ENCODE data around the gene RBM22. TPM values are rescaled to one million over a fixed set of nuclear protein-coding genes. Genes with fewer than 3 reads are reported as not detected.

Gene RBM22
- total and polyA plus RNA-seq, 2 of the 8 experiments (the other 6 are each of a cell fraction or from before 2014, with no cell fraction given) = 20.8 to 33.9 TPM

DNA sequence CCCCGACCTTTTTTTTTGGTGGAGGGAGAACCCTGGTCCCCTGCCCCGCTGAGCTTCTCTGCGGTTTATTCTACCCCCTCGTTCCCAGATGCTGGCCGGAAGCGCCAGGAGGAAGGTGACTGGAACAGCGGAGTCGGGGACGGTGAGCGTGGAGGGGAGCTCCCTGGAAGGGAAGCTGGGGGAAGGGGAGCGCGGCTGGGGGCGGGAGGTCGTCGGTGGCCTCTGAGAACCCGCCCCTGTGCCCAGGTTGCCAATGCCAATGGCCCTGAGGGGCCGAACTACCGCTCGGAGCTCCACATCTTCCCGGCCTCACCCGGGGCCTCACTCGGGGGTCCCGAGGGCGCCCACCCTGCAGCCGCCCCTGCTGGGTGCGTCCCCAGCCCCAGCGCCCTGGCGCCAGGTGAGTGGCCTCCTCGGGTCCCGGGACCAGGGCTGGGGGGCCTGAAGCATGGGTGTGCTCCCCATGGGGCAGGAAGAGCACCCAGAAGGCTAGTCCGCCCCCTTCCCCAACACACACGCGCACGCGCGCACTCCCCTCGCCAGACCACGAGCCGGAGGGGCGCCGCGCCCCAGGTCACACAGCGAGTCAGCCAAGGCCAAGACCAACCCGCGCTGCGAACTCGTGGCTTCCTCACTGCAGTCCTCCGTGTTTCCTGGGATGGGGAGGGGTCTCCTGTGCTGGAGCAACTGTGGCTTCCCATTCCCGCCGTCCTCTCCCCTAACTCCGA, 29.2 kb downstream of the RBM22 start (continued):
- TF ChIP-seq TBP (IDR thresholded peaks at IDR 0.05; ENCODE audit: low read depth, low read length) (peak; percentile 34; the same call in 1 of the 2 replicates), GABPA (IDR thresholded peaks at IDR 0.05; ENCODE audit: borderline replicate concordance, insufficient read depth, low read length) (no peak), TAF1 (IDR thresholded peaks at IDR 0.05; ENCODE audit: low read depth, low read length) (peak; percentile 22; the same call in 1 of the 2 replicates), TEAD4 (IDR thresholded peaks at IDR 0.05; ENCODE audit: low read depth, low read length) (no peak), EP300 (IDR thresholded peaks at IDR 0.05; ENCODE audit: borderline replicate concordance in 1 of 2, low read depth in 2 of 2, low read length in 2 of 2) (peak in 1 of 2 experiments; percentile 74; a peak in 1 of 3 replicates), BCL11A (IDR thresholded peaks at IDR 0.05; ENCODE audit: low read depth in 2 of 2, low read length in 2 of 2) (no peak), HDAC2 (IDR thresholded peaks at IDR 0.05; ENCODE audit: borderline replicate concordance in 1 of 2, low read depth in 2 of 2, low read length in 2 of 2) (no peak), PHF8 (conservative IDR thresholded peaks at IDR 0.05; ENCODE audit: low read depth, low read length) (peak; percentile 65; the same call in 1 of the 2 replicates), RBBP5 (IDR thresholded peaks at IDR 0.05; ENCODE audit: borderline replicate concordance, low read depth, low read length) (peak; percentile 82), POLR2AphosphoS5 (IDR thresholded peaks at IDR 0.05; ENCODE audit: low read depth, low read length) (peak; percentile 52), SP2 (IDR thresholded peaks at IDR 0.05; ENCODE audit: low read length) (no peak), KDM4A (IDR thresholded peaks at IDR 0.05; ENCODE audit: low read depth, low read length, severe bottlenecking) (peak; percentile 78), CTBP2 (IDR thresholded peaks at IDR 0.05; ENCODE audit: borderline replicate concordance, insufficient read depth, insufficient read length, low read length) (no peak), MAFK (IDR thresholded peaks at IDR 0.05; ENCODE audit: low read depth, low read length) (no peak), JUND (IDR thresholded peaks at IDR 0.05; ENCODE audit: low read length) (no peak), RNF2 (IDR thresholded peaks at IDR 0.05; ENCODE audit: borderline replicate concordance, low read depth, low read length, missing control alignments, poor library complexity, severe bottlenecking) (no peak)
- TF ChIP-seq, protein P1, sequence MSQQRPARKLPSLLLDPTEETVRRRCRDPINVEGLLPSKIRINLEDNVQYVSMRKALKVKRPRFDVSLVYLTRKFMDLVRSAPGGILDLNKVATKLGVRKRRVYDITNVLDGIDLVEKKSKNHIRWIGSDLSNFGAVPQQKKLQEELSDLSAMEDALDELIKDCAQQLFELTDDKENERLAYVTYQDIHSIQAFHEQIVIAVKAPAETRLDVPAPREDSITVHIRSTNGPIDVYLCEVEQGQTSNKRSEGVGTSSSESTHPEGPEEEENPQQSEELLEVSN (IDR thresholded peaks at IDR 0.05) = 0 out of 2 replicates have a peak, but pooled peaks have one; percentile 22
- TF ChIP-seq, protein P2, sequence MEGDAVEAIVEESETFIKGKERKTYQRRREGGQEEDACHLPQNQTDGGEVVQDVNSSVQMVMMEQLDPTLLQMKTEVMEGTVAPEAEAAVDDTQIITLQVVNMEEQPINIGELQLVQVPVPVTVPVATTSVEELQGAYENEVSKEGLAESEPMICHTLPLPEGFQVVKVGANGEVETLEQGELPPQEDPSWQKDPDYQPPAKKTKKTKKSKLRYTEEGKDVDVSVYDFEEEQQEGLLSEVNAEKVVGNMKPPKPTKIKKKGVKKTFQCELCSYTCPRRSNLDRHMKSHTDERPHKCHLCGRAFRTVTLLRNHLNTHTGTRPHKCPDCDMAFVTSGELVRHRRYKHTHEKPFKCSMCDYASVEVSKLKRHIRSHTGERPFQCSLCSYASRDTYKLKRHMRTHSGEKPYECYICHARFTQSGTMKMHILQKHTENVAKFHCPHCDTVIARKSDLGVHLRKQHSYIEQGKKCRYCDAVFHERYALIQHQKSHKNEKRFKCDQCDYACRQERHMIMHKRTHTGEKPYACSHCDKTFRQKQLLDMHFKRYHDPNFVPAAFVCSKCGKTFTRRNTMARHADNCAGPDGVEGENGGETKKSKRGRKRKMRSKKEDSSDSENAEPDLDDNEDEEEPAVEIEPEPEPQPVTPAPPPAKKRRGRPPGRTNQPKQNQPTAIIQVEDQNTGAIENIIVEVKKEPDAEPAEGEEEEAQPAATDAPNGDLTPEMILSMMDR (IDR thresholded peaks at IDR 0.05; ENCODE audit: control extremely low read depth in 1 of 3, insufficient read depth in 1 of 3, low read depth in 1 of 3, low read length in 3 of 3) = no peak

All from H1 (cell line).